H1 (cell line): Measurements from ENCODE around the gene NUP210L. TPM values are rescaled to one million over a fixed set of nuclear protein-coding genes. Genes with fewer than 3 reads are reported as not detected.
A peak's percentile ranks its signal among the peaks of the same experiment; 100 is the strongest.

Experiments
- CBX5 ChIP-seq: fragments of 300-800, 300-1000 bp; sonication (generic); IDR thresholded peaks from 2 replicates; pipeline ENCODE4 v1.7.1; 2016; ENCODE audit warnings: antibody characterized with exemption, low read length, low read depth
- EP300 ChIP-seq, 2 experiments: IDR thresholded peaks; 1 replicate in 1 of 2; 2 replicates in 1 of 2; pipeline ENCODE4 v1.6.1; 2011 to 2012; ENCODE audit warnings: low read depth in 2 of 2, low read length in 2 of 2, mild to moderate bottlenecking in 2 of 2, borderline replicate concordance in 1 of 2, inconsistent platforms in 1 of 2, moderate library complexity in 1 of 2
- FOSL1 ChIP-seq: IDR thresholded peaks from 2 replicates; pipeline ENCODE4 v1.6.1; 2011; ENCODE audit warnings: mild to moderate bottlenecking, low read depth, low read length, moderate library complexity; ENCODE audit not compliant: insufficient read depth
- KDM4A ChIP-seq: IDR thresholded peaks from one replicate; pipeline ENCODE4 v1.7.1; 2012; ENCODE audit warnings: low read depth, mild to moderate bottlenecking, moderate library complexity, low read length, inconsistent platforms; ENCODE audit not compliant: severe bottlenecking
- MAX ChIP-seq: IDR thresholded peaks from 2 replicates; pipeline ENCODE4 v1.6.1; 2012; ENCODE audit warnings: inconsistent platforms
- POLR2A ChIP-seq, 2 experiments: IDR thresholded peaks; 1 replicate in 1 of 2; 2 replicates in 1 of 2; pipeline ENCODE4 v1.6.1; 2011; ENCODE audit warnings: low read depth in 2 of 2, low read length in 2 of 2, mild to moderate bottlenecking in 2 of 2; ENCODE audit errors: control extremely low read depth in 1 of 2
- RAD21 ChIP-seq, 2 experiments: IDR thresholded peaks in 1 of 2; conservative IDR thresholded peaks in 1 of 2; 2 replicates each; pipeline ENCODE4 v1.6.1; 2011; ENCODE audit warnings: low read depth in 2 of 2, low read length in 2 of 2, improper control_type of control experiment in 1 of 2, inconsistent platforms in 1 of 2, mild to moderate bottlenecking in 1 of 2, moderate library complexity in 1 of 2
- SAP30 ChIP-seq: fragments of 300-600 bp; sonication (generic); IDR thresholded peaks from 2 replicates; pipeline ENCODE4 v1.7.1; 2012; ENCODE audit warnings: low read length, moderate library complexity, mild to moderate bottlenecking, inconsistent platforms; ENCODE audit not compliant: insufficient read depth, insufficient replicate concordance
- SIN3A ChIP-seq, 2 experiments: IDR thresholded peaks in 1 of 2; conservative IDR thresholded peaks in 1 of 2; 2 replicates each; pipeline ENCODE4 v1.6.1; 2011 to 2012; ENCODE audit warnings: low read length in 2 of 2, improper control_type of control experiment in 1 of 2, low read depth in 1 of 2, mild to moderate bottlenecking in 1 of 2
- YY1 ChIP-seq: IDR thresholded peaks from 2 replicates; pipeline ENCODE4 v1.6.1; 2011; ENCODE audit warnings: low read depth, mild to moderate bottlenecking, low read length
- polyA plus RNA-seq, 7 experiments: library from polyadenylated mRNA; depleted of rRNA in 3 of 7; stranded (reverse) in 5 of 7; unstranded in 2 of 7; fragments of >200 nt in 5 of 7; fragments of 200-250 nt in 2 of 7; gene quantifications; 1 replicate in 5 of 7; 2 replicates in 1 of 7; 4 replicates in 1 of 7; pipeline versions ENCODE4 v1.2.1 to v1.2.3, GENCODE V29; 2011 to 2013; ENCODE audit warnings: missing spikeins in 2 of 7, mixed read lengths in 2 of 7
- total RNA-seq: library from RNA; stranded (reverse); fragmentation: NEBNext Ultra II Directional; extraction: Animal tissue kit (Norgen Biotek cat#: 25700); gene quantifications from 2 replicates; pipeline ENCODE4 v1.2.1, GENCODE V29; 2021
- TF ChIP-seq, protein P1 (sequence below): IDR thresholded peaks from 2 replicates; pipeline ENCODE4 v1.6.1; 2012; ENCODE audit warnings: inconsistent platforms

NUP210L gene
- total and polyA plus RNA-seq, 2 of the 8 experiments (the other 6 are each of a cell fraction or from before 2014, with no cell fraction given) = not detected

DNA sequence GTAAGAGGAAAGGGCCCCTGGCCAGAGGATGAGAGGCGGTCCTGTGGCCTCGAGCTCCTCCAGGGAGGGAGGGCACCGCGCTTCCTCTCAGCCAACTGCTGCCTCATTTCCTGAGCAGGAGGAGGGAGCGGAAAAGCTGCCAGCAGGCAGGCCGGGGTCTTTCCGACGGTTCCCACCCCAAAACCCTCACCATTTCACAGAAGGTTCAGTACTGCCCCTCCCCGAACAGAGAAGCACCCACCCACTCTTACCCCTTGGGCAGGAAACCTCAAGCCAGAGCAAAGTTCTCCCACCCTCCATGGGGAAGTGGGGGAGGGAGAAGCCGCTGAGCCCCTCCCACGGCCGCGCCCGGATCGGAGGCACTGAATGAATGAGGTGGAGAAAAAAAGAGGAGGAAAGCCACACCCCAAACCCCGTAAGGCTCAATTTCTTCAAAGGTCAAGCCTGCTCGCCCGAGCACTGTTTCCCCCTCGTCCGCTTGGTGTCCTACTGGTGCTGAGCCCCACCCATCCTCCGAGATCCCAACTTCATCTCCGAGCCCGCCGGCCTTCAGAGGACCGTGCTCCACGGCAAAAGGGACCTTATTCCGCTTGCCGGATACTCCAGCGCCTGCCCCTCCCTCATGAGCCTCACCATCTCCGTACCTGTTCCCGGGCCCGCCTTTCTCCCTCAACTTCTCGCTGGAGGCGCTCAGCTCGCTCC is 27.6 kb upstream of the NUP210L start (continued):
- peak in 1 of 2 experiments; percentile 55; a peak in 1 of 3 replicates for TF ChIP-seq POLR2A (IDR thresholded peaks at IDR 0.05; ENCODE audit: control extremely low read depth in 1 of 2, low read depth in 2 of 2, low read length in 2 of 2)
- no peak for TF ChIP-seq EP300 (IDR thresholded peaks at IDR 0.05; ENCODE audit: borderline replicate concordance in 1 of 2, low read depth in 2 of 2, low read length in 2 of 2)
- TF ChIP-seq, protein P1, sequence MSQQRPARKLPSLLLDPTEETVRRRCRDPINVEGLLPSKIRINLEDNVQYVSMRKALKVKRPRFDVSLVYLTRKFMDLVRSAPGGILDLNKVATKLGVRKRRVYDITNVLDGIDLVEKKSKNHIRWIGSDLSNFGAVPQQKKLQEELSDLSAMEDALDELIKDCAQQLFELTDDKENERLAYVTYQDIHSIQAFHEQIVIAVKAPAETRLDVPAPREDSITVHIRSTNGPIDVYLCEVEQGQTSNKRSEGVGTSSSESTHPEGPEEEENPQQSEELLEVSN = 0 out of 2 replicates have a peak, but pooled peaks have one; percentile 12
- no peak for TF ChIP-seq RAD21 (IDR thresholded peaks at IDR 0.05 in 1 of 2, conservative IDR thresholded peaks at IDR 0.05 in 1 of 2; ENCODE audit: low read depth in 2 of 2, low read length in 2 of 2)
- no peak for TF ChIP-seq CBX5
- TF ChIP-seq KDM4A = no peak
- no peak for TF ChIP-seq SAP30
- no peak for TF ChIP-seq FOSL1
- TF ChIP-seq MAX = no peak
- TF ChIP-seq YY1 = no peak
- 0 out of 4 replicates have a peak, but pooled peaks of 1 of the 2 experiments have one; percentile 81 for TF ChIP-seq SIN3A (conservative IDR thresholded peaks at IDR 0.05 in 1 of 2, IDR thresholded peaks at IDR 0.05 in 1 of 2; ENCODE audit: low read depth in 1 of 2, low read length in 2 of 2)
